ENCODE measurements around the gene ZNF746. TPM values are rescaled to one million over a fixed set of nuclear protein-coding genes. Genes with fewer than 3 reads are reported as not detected.

The ZNF746 gene
- total RNA-seq, 1 experiment from 2014 or later, result 17.1 TPM

GRCh38 chr7:149430192-149430591 lies 67.4 kb downstream of the ZNF746 start (continued):
- no peak for TF ChIP-seq ZMAT4 (CRISPR knock-in tag; IDR thresholded peaks at IDR 0.05)

GRCh38 chr7:149427893-149428292 lies 69.7 kb downstream of the ZNF746 start:
- H3K36me3 Mint-ChIP-seq, result peaks cover 6% of the 10 kb centered on the region; the same call in 1 of the 2 replicates
- CTCF ChIA-PET, result no interaction called here
- no peak overlapping the region for H3K4me3 Mint-ChIP-seq
- peaks cover 14% of the 10 kb centered on the region for H3K27me3 Mint-ChIP-seq (ENCODE audit: low read depth)
- POLR2A ChIA-PET, result no interaction called here
- no peaks in the 10 kb centered on the region for H3K9me3 Mint-ChIP-seq
- H3K27ac Mint-ChIP-seq, result no peak overlapping the region
- TF ChIP-seq CDX4 (CRISPR knock-in tag; IDR thresholded peaks at IDR 0.05; ENCODE audit: borderline replicate concordance), result no peak
- no peak for TF ChIP-seq USF2 (CRISPR knock-in tag; IDR thresholded peaks at IDR 0.05)
- TF ChIP-seq PREB (CRISPR knock-in tag; IDR thresholded peaks at IDR 0.05; ENCODE audit: borderline replicate concordance), result no peak
- no peak for TF ChIP-seq ZNF396 (CRISPR knock-in tag; IDR thresholded peaks at IDR 0.05; ENCODE audit: borderline replicate concordance)
- TF ChIP-seq SP1 (CRISPR knock-in tag; conservative IDR thresholded peaks at IDR 0.05), result no peak
- no peak for TF ChIP-seq SMAD4 (CRISPR knock-in tag; IDR thresholded peaks at IDR 0.05)
- TF ChIP-seq EMX1 (CRISPR knock-in tag; IDR thresholded peaks at IDR 0.05), result no peak
- no peak for TF ChIP-seq TEAD4 (CRISPR knock-in tag; IDR thresholded peaks at IDR 0.05)
- peaks cover 8% of the 10 kb centered on the region for H3K4me1 Mint-ChIP-seq
- ATAC-seq (no peak), DNase-seq (ENCODE audit: low spot score) (no peak)

- H3K4me3 Mint-ChIP-seq, result no peak overlapping the region
- peaks cover 8% of the 10 kb centered on the region for H3K4me1 Mint-ChIP-seq
- H3K27me3 Mint-ChIP-seq (ENCODE audit: low read depth), result peaks cover 14% of the 10 kb centered on the region
- DNase-seq (ENCODE audit: low spot score), result no peak
- ChIA-PET CTCF (no interaction called here), POLR2A (no interaction called here)
- TF ChIP-seq HMGA2 (CRISPR knock-in tag; IDR thresholded peaks at IDR 0.05) (no peak), NR1H2 (CRISPR knock-in tag; IDR thresholded peaks at IDR 0.05) (no peak), CTCF (IDR thresholded peaks at IDR 0.05) (no peak), RORB (CRISPR knock-in tag; IDR thresholded peaks at IDR 0.05) (no peak), ZNF532 (CRISPR knock-in tag; IDR thresholded peaks at IDR 0.05; ENCODE audit: borderline replicate concordance) (no peak), MYBL2 (CRISPR knock-in tag; IDR thresholded peaks at IDR 0.05) (no peak), GTF2I (CRISPR knock-in tag; conservative IDR thresholded peaks at IDR 0.05) (no peak), IRF1 (CRISPR knock-in tag; IDR thresholded peaks at IDR 0.05) (no peak), USF1 (CRISPR knock-in tag; IDR thresholded peaks at IDR 0.05) (no peak), JUN (CRISPR knock-in tag; IDR thresholded peaks at IDR 0.05) (no peak), NFYB (CRISPR knock-in tag; conservative IDR thresholded peaks at IDR 0.05; ENCODE audit: low read depth) (no peak)
- H3K36me3 Mint-ChIP-seq, result peaks cover 4% of the 10 kb centered on the region; the same call in 1 of the 2 replicates
- no peak for ATAC-seq
- H3K9me3 Mint-ChIP-seq, result no peaks in the 10 kb centered on the region
- no peak overlapping the region for H3K27ac Mint-ChIP-seq
Measured at GRCh38 chr7:149427096-149427680, 70.4 kb downstream of the ZNF746 start.
